Pons (tissue), 1 donor: ENCODE measurements around the gene SLC4A3.
A peak's percentile ranks its signal among the peaks of the same experiment; 100 is the strongest.

ENCODE experiments used
- DNase-seq: peaks from one replicate; pipeline ENCODE4 v3.0.0-alpha.2; 2016; ENCODE audit warnings: low spot score

Gene SLC4A3

DNA sequence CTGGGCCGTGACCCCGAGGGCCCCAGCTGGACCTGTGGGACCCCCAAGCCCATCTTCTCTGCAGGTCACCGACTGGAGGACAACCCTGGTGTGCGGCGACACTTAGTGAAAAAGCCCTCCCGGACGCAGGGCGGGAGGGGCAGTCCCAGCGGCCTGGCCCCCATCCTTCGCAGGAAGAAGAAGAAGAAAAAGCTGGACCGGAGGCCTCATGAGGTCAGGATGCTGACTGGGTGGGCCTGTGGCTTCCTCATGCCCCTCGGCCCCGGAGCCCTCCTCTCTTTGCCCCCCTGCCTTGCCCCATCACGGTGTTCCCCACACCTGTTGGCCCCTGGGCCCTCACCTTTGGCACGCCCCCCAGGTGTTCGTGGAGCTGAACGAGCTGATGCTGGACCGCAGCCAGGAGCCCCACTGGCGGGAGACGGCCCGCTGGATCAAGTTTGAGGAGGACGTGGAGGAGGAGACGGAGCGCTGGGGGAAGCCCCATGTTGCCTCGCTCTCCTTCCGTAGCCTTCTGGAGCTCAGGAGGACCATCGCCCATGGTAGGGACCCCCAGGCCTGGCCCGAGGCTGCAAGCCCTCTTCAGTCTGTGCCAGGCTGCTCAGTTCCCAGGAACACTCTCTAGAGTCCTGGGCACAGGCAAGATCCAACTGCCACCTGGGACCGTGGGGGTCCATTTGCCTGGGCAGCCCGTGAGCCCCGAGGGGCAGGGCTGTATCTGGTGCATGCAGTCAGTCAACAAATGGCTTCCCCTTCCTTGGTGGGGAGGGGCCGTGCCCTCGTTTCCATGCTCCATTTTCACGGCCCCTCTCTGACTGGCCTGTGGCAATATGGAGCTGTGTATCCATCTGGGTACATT, 4.7 kb downstream of the SLC4A3 start:
- DNase-seq = no peak

DNA sequence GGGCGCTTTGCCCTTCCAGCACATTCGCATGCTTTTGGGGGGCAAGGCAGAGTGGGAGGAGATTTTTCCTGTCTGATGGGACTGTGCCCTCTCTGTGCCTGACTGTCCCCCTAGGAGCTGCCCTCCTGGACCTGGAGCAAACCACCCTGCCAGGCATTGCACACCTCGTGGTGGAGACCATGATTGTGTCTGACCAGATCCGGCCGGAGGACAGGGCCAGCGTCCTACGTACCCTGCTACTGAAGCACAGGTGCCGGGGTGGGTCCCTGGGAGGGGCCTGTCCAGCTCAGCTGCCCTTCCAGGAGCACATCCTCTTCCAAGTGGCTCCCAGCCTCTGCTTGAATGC, 5.3 kb downstream of the SLC4A3 start:
- no peak for DNase-seq

DNA sequence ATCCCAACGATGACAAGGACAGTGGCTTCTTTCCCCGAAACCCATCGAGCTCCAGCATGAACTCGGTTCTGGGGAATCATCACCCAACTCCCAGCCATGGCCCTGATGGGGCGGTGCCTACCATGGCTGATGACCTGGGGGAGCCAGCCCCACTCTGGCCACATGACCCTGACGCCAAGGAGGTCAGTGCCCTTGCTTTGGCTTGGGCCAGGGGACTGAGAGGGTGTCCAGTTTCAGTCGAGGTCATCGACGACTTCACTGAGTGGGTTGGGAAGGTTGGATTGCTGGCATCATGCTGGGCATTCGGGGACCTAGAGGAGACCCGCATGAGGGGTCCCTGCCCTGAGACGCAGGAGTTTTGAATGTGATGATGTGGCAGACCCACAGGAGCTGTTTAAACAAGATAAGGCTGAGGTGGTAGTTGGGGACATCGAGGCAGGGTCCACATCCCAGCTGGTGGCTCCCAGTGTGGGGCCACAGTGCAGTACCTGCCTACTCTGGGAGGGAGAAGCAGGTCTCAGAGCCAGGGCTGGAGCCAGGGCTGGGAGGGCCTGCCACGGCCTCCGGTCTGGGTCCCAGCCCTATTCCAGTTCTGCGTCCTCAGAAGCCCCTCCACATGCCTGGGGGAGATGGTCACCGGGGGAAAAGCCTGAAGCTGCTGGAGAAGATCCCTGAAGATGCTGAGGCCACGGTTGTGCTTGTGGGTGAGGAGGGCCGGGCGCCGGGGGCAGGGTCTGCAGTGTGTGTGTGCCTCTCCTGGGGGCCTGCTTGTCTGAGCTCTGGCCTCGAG, 6.0 kb downstream of the SLC4A3 start:
- no peak for DNase-seq

DNA sequence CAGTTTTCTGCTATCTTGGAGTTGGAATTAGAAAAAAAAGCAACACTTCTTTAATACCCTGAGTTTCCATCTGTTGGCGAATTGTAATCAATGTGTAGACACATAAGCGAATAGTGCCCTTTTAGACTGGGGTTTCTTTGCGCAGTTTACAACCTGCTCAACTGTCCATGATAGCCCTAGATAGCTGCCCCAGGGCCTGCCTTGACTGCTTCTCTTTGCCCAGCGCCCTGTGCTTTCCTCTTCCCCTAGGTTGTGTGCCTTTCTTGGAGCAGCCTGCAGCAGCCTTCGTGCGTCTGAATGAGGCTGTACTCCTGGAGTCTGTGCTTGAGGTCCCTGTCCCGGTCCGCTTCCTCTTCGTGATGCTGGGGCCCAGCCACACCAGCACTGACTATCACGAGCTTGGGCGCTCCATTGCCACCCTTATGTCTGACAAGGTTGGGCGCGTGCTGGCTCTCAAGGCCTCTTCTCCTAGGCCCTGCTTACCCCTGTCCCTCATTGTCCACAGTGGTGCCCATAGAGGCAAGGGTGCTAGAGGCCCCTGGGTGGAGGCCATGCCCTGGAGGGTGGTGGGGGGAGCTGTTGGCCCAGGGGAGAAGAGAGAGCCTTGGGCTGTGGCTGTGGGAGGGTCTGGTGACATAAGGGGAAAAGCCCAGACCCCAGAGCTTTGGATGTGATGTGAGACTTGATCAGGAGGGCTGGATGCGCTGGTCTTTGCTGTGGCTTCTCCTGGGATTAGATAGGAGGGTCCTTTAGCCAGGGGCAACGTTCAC, 6.9 kb downstream of the SLC4A3 start:
- no peak for DNase-seq

DNA sequence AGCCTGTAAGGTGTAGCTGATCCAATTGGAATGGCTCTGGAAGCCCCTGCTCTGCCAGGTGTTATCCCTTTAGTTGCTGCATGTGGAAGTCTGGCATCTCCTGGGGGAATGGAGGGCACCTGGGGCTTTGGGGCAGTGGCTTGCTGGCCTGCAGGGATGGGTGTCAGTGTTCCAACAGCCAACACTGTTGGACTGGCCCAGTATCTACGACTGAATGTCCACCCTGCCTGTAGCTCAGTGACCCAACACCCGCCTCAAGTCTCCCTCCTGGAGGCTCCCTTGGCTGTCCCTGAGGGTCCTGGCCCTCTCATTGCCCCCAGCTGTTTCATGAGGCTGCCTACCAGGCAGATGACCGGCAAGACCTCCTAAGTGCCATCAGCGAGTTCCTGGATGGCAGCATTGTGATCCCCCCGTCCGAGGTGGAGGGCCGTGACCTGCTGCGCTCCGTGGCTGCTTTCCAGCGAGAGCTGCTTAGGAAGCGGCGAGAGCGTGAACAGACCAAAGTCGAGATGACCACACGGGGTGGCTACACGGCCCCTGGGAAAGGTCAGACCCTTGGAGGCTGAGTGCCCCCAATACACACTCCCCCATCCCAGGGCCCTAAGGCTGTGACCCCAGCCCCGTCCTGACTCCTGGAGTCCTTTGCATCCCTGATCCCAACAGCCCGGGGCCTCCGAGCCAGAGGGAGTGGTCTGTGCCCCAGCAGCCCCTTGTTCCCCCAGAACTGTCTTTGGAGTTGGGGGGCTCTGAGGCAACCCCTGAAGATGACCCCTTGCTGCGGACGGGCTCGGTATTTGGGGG, 7.7 kb downstream of the SLC4A3 start:
- no peak for DNase-seq

DNA sequence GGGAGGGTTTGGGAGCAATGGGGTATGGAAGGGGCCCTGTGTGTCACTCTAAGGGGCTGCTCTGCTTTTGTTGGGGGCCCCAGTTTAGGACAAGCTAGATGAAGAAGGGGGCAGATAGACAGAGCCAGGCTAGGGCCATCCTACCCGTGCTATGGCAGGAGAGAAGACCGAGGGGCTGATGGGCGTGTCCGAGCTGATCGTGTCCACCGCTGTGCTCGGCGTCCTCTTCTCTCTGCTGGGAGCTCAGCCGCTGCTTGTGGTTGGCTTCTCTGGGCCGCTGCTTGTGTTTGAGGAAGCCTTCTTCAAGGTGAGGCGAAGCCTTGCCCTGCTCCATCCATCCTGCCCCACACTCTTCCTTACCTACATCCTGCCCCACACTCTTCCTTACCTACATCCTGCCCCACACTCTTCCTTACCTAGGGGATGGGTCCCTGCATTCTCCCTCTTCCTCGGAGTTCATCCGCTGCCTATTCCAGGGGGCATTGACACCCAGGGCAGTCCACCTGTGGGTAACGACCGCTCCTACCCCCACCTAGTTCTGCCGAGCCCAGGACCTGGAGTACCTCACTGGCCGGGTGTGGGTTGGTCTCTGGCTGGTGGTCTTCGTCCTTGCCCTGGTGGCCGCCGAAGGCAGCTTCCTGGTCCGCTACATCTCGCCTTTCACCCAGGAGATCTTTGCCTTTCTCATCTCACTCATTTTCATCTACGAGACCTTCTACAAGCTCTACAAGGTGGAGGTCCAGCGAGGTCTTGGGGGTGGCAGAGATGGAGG, 8.9 kb downstream of the SLC4A3 start:
- no peak for DNase-seq

DNA sequence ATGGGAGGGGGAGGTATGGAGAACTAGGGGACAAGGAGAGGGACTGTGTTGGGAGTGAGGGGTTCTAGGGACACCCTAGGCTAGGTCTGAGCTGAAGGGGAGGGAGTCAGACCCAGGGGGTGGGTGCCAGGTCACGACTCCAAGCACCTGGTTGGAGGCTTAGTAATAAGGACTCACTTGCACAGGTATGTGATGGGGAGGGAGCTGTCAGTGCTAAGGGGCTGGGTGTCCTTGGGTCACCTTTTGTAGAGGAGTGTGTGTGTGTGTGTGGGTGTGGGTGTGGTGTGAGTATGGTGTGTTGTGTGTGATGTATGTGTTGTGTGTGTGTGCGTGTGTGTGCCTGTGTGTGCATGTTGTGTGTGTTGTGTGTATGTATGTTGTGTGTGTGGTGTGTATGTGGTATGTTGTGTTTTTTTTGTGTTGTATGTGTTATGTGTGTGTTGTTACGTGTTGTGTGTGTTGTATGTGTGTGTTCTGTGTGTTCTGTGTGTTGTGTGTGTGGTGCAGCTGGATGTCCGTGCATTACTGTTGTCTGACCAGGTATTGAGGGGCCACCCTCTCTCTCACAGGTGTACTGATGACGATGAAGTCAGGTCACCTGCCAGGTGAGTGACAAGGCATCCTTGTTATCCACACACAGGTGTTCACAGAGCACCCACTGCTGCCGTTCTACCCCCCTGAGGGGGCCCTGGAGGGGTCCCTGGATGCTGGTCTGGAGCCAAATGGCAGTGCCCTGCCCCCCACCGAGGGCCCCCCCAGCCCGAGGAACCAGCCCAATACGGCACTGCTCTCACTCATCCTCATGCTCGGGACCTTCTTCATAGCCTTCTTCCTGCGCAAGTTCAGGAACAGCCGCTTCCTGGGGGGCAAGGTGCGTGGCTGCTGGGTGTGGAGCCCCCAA, 9.8 kb downstream of the SLC4A3 start:
- DNase-seq = no peak

DNA sequence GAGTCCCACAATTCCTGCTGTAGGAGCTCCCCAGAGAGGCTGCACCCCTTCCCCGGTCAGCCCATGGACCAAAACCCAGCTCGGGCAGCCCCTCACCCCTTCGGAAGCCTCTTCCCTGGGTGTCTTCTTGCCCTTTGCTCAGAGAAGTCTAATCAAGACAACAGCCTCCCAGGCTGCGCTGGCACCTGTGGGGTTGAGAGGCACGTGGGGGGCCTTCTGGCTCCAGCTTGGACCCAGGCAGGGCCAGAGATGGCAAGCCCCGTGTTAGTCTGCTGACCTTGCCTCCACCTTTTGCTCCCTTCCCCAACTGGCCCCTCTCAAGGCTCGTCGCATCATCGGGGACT, 10.4 kb downstream of the SLC4A3 start:
- DNase-seq = no peak

DNA sequence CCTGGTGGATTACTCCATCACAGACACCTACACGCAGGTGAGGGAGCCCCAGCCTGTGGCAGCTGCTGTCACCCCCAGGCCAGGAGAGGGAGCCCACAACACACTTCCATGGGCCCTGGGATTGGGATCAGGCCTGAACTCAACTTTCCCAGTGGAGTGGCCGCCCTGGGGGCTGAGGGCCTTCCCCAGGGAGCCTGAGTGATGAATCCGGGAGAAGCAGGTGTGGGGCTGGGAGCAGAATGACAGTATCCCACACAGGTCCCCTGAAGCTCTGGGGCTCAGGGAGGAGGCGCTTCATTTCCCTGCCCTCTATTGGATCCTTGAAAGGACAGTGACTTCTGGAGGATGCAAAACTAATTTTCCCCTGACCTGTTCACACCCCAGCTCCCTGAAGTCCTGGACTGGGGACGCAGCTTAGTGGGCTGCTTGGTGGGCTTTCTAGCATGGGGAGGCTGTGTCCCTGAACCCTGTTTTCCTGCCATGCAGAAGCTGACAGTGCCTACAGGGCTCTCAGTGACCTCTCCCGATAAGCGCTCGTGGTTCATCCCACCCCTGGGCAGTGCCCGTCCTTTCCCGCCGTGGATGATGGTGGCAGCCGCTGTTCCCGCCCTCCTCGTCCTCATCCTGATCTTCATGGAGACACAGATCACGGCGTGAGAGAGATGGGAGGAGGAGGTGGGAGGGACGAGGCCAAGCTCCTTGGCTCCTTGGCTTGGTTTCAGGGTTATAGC, 11.0 kb downstream of the SLC4A3 start:
- no peak for DNase-seq

DNA sequence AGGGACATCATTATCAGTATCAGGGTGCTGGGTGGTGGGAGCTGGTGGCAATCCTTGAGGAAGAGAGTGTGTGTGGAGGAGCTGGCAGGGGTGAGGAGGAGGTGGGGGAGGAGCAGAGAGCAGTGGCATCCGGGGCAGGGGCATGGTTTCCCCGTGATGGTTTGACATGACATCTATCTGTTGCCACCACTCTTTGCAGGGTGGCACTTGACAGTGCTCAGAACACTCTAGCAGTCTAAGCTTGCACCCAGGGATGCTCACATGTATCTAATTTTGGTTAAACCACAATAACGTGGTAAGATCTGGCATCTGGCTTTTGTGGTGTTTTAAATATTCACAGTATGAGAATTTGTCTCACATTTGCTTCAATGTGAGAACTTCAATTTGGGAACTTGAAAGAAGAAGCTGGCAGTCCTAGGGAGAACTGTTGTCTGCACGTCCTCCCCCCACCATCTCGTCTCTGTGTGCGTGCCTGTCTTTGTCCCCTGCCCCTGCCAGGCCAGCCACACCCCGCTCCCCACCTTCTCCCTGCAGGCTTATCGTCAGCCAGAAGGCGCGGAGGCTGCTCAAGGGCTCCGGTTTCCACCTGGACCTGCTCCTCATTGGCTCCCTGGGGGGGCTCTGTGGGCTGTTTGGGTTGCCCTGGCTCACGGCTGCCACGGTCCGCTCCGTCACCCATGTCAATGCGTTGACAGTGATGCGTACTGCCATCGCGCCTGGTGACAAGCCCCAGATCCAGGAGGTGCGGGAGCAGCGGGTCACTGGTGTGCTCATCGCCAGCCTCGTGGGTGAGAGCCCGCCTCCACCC, 11.7 kb downstream of the SLC4A3 start:
- peak; percentile 7 for DNase-seq

DNA sequence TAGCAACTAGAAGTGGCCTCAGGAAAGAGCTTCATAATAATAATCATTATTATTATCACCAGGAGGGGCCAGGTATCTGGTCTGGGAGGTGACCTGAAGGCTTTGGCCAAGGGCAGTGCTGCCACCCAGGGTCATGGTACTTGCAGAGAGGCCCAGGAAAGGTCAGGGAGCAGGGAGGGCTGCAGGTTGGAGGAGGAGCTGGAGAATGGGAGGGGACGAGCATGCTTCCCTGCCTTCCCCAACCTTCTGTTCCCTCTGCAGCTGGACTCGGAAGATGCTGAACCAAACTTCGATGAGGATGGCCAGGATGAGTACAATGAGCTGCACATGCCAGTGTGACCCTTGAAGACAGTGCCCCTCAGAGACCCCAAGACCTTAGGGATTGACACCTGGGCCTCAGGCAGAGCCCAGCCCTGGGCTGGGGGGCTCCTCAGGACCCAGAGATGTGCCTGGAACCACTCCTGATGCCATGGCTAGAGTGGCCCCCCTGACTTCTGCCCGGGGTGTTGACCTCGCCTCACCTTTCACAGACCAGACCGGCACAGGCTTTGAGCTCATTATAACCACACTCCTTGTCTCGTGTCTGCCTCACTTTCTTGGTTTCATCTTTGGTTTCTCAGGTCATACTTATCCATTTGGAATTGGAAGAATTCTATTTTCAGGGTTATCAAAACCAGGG, 14.1 kb downstream of the SLC4A3 start:
- no peak for DNase-seq

DNA sequence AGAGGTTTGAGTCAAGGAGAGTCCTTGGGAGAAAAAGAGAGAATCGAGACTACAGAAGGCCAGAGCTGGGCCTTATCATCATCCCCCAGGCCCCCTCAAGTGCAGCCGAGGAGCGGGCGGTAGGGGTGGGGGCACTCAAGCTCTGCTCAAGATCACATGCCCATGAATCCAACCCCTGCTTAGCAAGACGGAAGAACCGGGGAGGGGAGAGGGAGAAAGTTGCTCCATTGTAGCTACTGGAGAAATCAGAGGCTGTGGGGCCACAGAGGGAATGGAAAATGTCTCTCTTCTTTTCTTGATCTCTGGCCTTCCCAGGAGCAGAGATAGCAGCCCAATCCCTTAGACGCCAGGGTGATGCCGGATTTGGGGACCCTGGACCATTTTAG, 14.6 kb downstream of the SLC4A3 start:
- DNase-seq = peak; percentile 3

DNA sequence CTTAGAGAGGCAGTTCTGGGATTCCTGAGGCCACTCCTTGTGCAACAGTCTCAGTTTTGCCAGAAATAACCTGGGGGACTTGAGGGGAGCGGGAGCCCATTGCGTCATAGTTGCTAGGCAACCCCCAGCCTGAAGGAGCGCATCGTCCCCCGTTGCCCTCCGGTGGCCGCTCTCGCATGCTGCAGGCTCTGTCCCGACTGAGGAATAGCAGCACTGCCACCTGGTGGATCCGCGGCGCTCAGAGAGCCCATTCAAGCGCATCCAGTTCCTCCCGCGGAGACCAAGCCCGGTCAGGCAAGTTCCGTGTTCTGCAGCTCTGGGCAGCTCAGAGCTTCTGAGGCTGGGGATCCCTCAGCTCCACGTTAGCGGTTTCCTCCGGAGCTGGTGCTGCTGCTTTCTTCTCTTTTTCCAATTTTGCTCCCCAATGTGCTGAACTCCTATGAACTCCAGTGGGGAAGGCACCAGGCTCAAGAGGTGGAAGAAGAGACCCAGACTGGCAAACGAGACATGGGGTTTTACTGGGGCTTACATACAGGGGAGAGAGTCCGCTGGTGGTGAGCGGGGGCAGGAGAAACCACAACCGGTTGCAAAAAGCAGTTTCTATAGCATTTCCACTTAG, 15.1 kb downstream of the SLC4A3 start:
- peak; percentile 93 for DNase-seq

DNA sequence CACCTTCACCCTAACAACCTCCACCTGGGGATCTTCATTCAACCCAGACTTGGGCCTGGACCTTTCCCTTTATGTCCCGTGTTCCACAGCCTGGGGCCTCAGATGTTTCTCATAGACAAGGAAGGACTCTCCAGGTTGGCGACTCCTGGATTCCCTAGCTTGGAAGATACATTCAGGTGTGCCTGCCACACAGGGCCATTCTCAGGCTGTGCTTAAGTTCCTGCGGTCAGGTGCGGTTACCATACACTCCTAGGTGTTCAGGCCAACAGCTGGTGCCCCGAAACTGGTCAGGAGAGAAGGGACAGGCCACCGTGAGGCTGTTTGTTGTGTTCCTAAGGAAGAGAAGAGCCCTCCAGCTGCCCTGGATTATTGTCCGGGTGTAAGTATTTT, 15.6 kb downstream of the SLC4A3 start:
- peak; percentile 2 for DNase-seq

DNA sequence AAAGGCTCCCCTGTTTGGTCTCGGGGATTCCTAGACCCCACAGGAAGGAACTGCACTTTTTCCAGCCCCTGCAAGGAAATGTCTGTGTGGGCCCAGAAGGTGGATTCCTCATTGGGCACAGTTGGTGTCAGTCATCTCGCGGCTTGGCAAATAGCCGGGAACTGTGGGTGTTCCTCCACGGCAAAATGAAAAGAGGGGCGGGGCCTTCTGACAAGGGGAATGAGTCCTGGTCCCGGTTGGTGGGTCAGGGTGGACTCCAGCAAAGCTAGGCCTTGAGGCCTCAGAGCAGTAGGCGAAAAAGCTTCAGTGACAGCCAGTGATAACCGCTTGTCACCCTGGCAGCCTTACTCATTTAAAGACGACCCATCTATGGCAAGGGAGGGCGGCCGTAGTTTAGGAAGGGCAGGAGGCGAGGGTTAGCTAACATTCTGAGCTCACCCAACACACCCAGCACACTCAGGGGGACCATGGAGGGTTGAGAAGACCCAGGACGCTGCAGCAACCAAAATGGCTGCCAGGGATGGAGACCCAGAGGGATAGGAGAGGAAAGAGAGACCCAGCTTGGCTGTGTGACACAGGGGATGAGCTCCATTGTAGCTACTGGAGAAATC, 16.5 kb downstream of the SLC4A3 start:
- DNase-seq = no peak

DNA sequence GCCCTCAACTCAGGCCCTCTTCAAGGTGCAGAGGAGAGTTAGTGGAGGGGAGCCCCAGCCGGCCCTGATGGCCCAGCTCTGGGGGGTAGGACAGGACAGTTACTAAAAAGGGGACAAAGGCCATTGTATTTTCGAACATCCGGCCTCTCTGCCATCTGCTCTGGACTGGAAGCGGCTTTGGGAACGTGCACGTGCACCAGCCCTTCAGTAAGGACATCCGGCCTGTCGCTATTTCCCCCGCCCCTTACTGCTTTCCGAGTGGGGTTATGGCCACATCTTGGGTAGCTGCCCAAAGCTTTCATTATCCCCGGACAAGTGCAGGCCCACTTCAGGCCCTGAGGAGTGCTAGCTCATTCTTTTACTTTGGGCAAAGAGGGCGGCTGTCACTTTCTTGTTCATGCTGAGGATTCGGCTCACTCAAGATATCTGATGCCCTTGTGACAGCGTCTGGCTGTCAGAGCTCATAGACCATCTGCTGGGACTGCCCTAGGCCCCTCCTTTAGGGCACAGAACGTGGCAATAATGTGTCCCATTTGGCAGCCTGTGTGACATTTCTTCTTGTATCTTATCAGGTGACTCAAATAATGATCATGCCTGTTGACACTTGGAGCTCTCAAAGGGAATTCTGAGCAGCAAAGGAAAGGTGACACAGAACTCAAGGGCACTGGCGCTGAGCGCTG, 17.5 kb downstream of the SLC4A3 start:
- DNase-seq = peak; percentile 15
